Effector memory CD4-positive, alpha-beta T cell (primary cell): ENCODE measurements around the gene C2orf92.

Experiments
- DNase-seq, 3 donors: peaks; one replicate each; pipeline ENCODE4 v3.0.0-alpha.2; 2020
- H3K27ac ChIP-seq: 2 replicates; pipeline ENCODE4 v1.7.0; 2013; ENCODE audit warnings: mild to moderate bottlenecking, low read length, moderate library complexity; ENCODE audit not compliant: insufficient read depth, poor library complexity, severe bottlenecking
- H3K27me3 ChIP-seq: replicated peaks from 2 replicates; pipeline ENCODE4 v1.7.0; 2013; ENCODE audit warnings: mild to moderate bottlenecking, low read length; ENCODE audit not compliant: insufficient read depth, control insufficient read depth, poor library complexity, severe bottlenecking
- H3K36me3 ChIP-seq: 2 replicates; pipeline ENCODE4 v1.7.0; 2013; ENCODE audit warnings: mild to moderate bottlenecking, low read length, moderate library complexity; ENCODE audit not compliant: control insufficient read depth, insufficient read depth
- H3K4me1 ChIP-seq: 2 replicates; pipeline ENCODE4 v1.7.0; 2013; ENCODE audit warnings: low read length, mild to moderate bottlenecking; ENCODE audit not compliant: control insufficient read depth, insufficient read depth, poor library complexity, severe bottlenecking
- H3K4me3 ChIP-seq: 2 replicates; pipeline ENCODE4 v1.7.0; 2013; ENCODE audit warnings: low read length, low read depth, mild to moderate bottlenecking; ENCODE audit not compliant: insufficient read depth, poor library complexity, severe bottlenecking
- H3K9me3 ChIP-seq: 2 replicates; pipeline ENCODE4 v1.7.0; 2013; ENCODE audit warnings: mild to moderate bottlenecking, low read length, moderate library complexity; ENCODE audit not compliant: control insufficient read depth

The C2orf92 gene

GRCh38 chr2:97651114-97651513 lies 18.4 kb upstream of the C2orf92 start:
- Histone ChIP-seq H3K4me1 (peaks cover 9% of the 10 kb centered on the region), H3K9me3 (no peaks in the 10 kb centered on the region), H3K36me3 (peaks cover 24% of the 10 kb centered on the region), H3K4me3 (no peak overlapping the region), H3K27ac (no peak overlapping the region), H3K27me3 (no peaks in the 10 kb centered on the region)
- no peak for DNase-seq

- peaks cover 35% of the 10 kb centered on the region for H3K36me3 ChIP-seq
- H3K27ac ChIP-seq: no peak overlapping the region
- no peaks in the 10 kb centered on the region for H3K27me3 ChIP-seq
- H3K9me3 ChIP-seq: no peaks in the 10 kb centered on the region
- no peaks in the 10 kb centered on the region for H3K4me1 ChIP-seq
- no peak for DNase-seq
- H3K4me3 ChIP-seq: no peak overlapping the region
Measured at GRCh38 chr2:97653473-97653872, 16.0 kb upstream of the C2orf92 start.

- Histone ChIP-seq H3K4me1 (no peaks in the 10 kb centered on the region), H3K27me3 (no peaks in the 10 kb centered on the region), H3K4me3 (no peak overlapping the region), H3K27ac (no peak overlapping the region), H3K36me3 (peaks cover 35% of the 10 kb centered on the region), H3K9me3 (no peaks in the 10 kb centered on the region)
- DNase-seq: no peak
Measured at GRCh38 chr2:97653874-97654273, 15.6 kb upstream of the C2orf92 start.

GRCh38 chr2:97654309-97654708 lies 15.2 kb upstream of the C2orf92 start:
- H3K9me3 ChIP-seq: no peaks in the 10 kb centered on the region
- no peak overlapping the region for H3K27ac ChIP-seq
- H3K36me3 ChIP-seq: peaks cover 35% of the 10 kb centered on the region
- H3K4me1 ChIP-seq: no peaks in the 10 kb centered on the region
- no peak for DNase-seq
- H3K4me3 ChIP-seq: no peak overlapping the region
- H3K27me3 ChIP-seq: no peaks in the 10 kb centered on the region

- Histone ChIP-seq H3K27ac (no peak overlapping the region), H3K27me3 (no peaks in the 10 kb centered on the region), H3K9me3 (no peaks in the 10 kb centered on the region), H3K36me3 (peaks cover 39% of the 10 kb centered on the region), H3K4me3 (no peak overlapping the region), H3K4me1 (no peaks in the 10 kb centered on the region)
- no peak for DNase-seq
Measured at GRCh38 chr2:97654791-97655190, 14.7 kb upstream of the C2orf92 start.

- H3K4me3 ChIP-seq: no peak overlapping the region
- no peaks in the 10 kb centered on the region for H3K27me3 ChIP-seq
- no peak for DNase-seq
- no peak overlapping the region for H3K27ac ChIP-seq
- H3K9me3 ChIP-seq: no peaks in the 10 kb centered on the region
- H3K36me3 ChIP-seq: peaks cover 47% of the 10 kb centered on the region
- H3K4me1 ChIP-seq: no peaks in the 10 kb centered on the region
Measured at GRCh38 chr2:97656129-97656755, 13.3 kb upstream of the C2orf92 start.

- peaks cover 5% of the 10 kb centered on the region for H3K4me1 ChIP-seq
- H3K27ac ChIP-seq: no peak overlapping the region
- H3K9me3 ChIP-seq: no peaks in the 10 kb centered on the region
- H3K36me3 ChIP-seq: peaks cover 51% of the 10 kb centered on the region
- no peak for DNase-seq
- H3K4me3 ChIP-seq: no peak overlapping the region
- no peaks in the 10 kb centered on the region for H3K27me3 ChIP-seq
Measured at GRCh38 chr2:97656905-97657587, 12.5 kb upstream of the C2orf92 start.

- Histone ChIP-seq H3K27ac (no peak overlapping the region), H3K4me1 (peaks cover 13% of the 10 kb centered on the region), H3K27me3 (no peaks in the 10 kb centered on the region), H3K36me3 (peaks cover 51% of the 10 kb centered on the region), H3K9me3 (no peaks in the 10 kb centered on the region), H3K4me3 (no peak overlapping the region)
- no peak for DNase-seq
Measured at GRCh38 chr2:97657986-97658690, 11.4 kb upstream of the C2orf92 start.

GRCh38 chr2:97658691-97659157 lies 10.8 kb upstream of the C2orf92 start:
- H3K9me3 ChIP-seq: no peaks in the 10 kb centered on the region
- no peak for DNase-seq
- no peak overlapping the region for H3K4me3 ChIP-seq
- H3K27me3 ChIP-seq: no peaks in the 10 kb centered on the region
- peaks cover 51% of the 10 kb centered on the region for H3K36me3 ChIP-seq
- peaks cover 14% of the 10 kb centered on the region for H3K4me1 ChIP-seq
- H3K27ac ChIP-seq: no peak overlapping the region
